OCI-LY7 (cell line): ENCODE results near the gene SIVA1. TPM values are rescaled to one million over a fixed set of nuclear protein-coding genes. Genes with fewer than 3 reads are reported as not detected.

Experiments
- BruUV-seq: library from RNA; stranded (reverse); fragments of 400-500 nt; replicated peaks from 2 replicates; lab custom pipeline; 2021; lab: Mats Ljungman, UMichigan
- CTCF ChIA-PET: fragments of 300-600 bp; sonication (Branson Sonifier 250); formaldehyde crosslinking; loops from one replicate; lab custom pipeline; 2022; ENCODE audit warnings: antibody characterized with exemption; ENCODE audit not compliant: unreplicated experiment; lab: Charles Lee
- POLR2A ChIA-PET: fragments of 300-600 bp; sonication (Branson Sonifier 250); formaldehyde crosslinking; loops from one replicate; lab custom pipeline; 2022; ENCODE audit warnings: antibody characterized with exemption; lab: Charles Lee
- DNase-seq: peaks from one replicate; pipeline ENCODE4 v3.0.0-alpha.2; 2015; ENCODE audit warnings: low spot score
- H2AFZ ChIP-seq: fragments of 200-600 bp; sonication (generic), shearing (Covaris generic); 2 replicates; pipeline ENCODE4 v1.6.1; 2014; ENCODE audit warnings: mild to moderate bottlenecking, antibody characterized with exemption, low read length, moderate library complexity
- H3K27ac ChIP-seq: fragments of 200-600 bp; sonication (generic); 2 replicates; pipeline ENCODE4 v1.5.1; 2014; ENCODE audit warnings: mixed run types, low read depth, mild to moderate bottlenecking, moderate library complexity, low read length, inconsistent platforms; ENCODE audit not compliant: poor library complexity, severe bottlenecking
- H3K36me3 ChIP-seq: fragments of 200-600 bp; sonication (generic); 2 replicates; pipeline ENCODE4 v1.6.1; 2014; ENCODE audit warnings: mild to moderate bottlenecking, antibody characterized with exemption, low read length, moderate library complexity, mixed read lengths; ENCODE audit not compliant: insufficient read depth
- H3K4me1 ChIP-seq: fragments of 200-600 bp; sonication (generic); 2 replicates; pipeline ENCODE4 v1.5.1; 2014; ENCODE audit warnings: mild to moderate bottlenecking, low read length; ENCODE audit not compliant: insufficient read depth, poor library complexity, severe bottlenecking
- H3K4me2 ChIP-seq: fragments of 200-600 bp; sonication (generic); 2 replicates; pipeline ENCODE4 v1.6.1; 2014; ENCODE audit warnings: mild to moderate bottlenecking, low read length
- H3K4me3 ChIP-seq: fragments of 200-600 bp; sonication (generic); 2 replicates; pipeline ENCODE4 v1.5.1; 2014; ENCODE audit warnings: mild to moderate bottlenecking, low read depth, low read length; ENCODE audit not compliant: poor library complexity, severe bottlenecking
- H3K79me2 ChIP-seq: fragments of 200-600 bp; sonication (generic); 2 replicates; pipeline ENCODE4 v1.6.1; 2016; ENCODE audit warnings: low read depth, mild to moderate bottlenecking, low read length, moderate library complexity, mixed read lengths; ENCODE audit not compliant: insufficient read depth
- H3K9me2 ChIP-seq: fragments of 200-600 bp; sonication (generic); 2 replicates; pipeline ENCODE4 v1.6.1; 2016; ENCODE audit warnings: mild to moderate bottlenecking, low read length, mixed read lengths; ENCODE audit not compliant: insufficient read depth
- H3K9me3 ChIP-seq: fragments of 200-600 bp; sonication (generic); 2 replicates; pipeline ENCODE4 v1.6.1; 2014; ENCODE audit warnings: mild to moderate bottlenecking, mixed run types, low read length, mixed read lengths
- H4K20me1 ChIP-seq: fragments of 200-600 bp; sonication (generic); 2 replicates; pipeline ENCODE4 v1.6.1; 2014; ENCODE audit warnings: mild to moderate bottlenecking, antibody characterized with exemption, low read length, moderate library complexity, mixed read lengths; ENCODE audit not compliant: insufficient read depth
- EZH2phosphoT487 ChIP-seq: fragments of 200-600 bp; sonication (generic); IDR thresholded peaks from 2 replicates; pipeline ENCODE4 v1.6.1; 2018; ENCODE audit warnings: low read depth, borderline replicate concordance, mild to moderate bottlenecking, mixed run types, antibody characterized with exemption, low read length, moderate library complexity, mixed read lengths
- intact Hi-C: fragments of 100-400 bp; cut with micrococcal nuclease; formaldehyde crosslinking; loops from one replicate; pipeline ENCODE4 v1.10.0; 2022; ENCODE audit not compliant: unreplicated experiment
- total RNA-seq, 2 experiments: library from RNA; depleted of rRNA in 1 of 2; stranded (reverse); fragments of >200 nt in 1 of 2; shearing (Covaris generic) in 1 of 2; gene quantifications; 2 replicates each; pipeline ENCODE4 v1.2.3, GENCODE V29; 2014 to 2022
- TF ChIP-seq, protein P1 (sequence below): fragments of 200-600 bp; sonication (generic); conservative IDR thresholded peaks from 2 replicates; pipeline ENCODE4 v1.5.1; 2014; ENCODE audit warnings: mild to moderate bottlenecking, antibody characterized with exemption, low read length, moderate library complexity, mixed read lengths

The SIVA1 gene
- total RNA-seq, 2 experiments from 2014 or later: 111 to 244 TPM

DNA sequence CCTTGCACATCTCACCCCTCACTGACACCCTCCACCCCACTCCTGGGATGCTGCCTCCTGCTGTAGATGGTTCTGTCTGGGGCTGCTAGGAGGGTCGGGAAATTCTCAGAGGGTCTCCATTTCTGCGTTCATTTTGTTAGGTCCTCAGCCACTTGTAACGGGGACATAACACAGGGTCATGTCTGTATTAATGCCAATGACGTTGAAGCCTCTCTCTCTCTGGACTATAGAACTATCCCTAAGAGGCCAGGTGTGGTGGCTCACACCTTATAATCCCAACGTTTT, 14.6 kb downstream of the SIVA1 start:
- BruUV-seq: no TSS peak
- Histone ChIP-seq H3K9me2 (no peaks in the 10 kb centered on the region), H3K36me3 (peaks cover 50% of the 10 kb centered on the region), H3K4me1 (peaks cover 4% of the 10 kb centered on the region), H3K79me2 (no peaks in the 10 kb centered on the region), H3K4me2 (no peak overlapping the region), H4K20me1 (no peaks in the 10 kb centered on the region), H3K27ac (no peak overlapping the region), H2AFZ (no peak overlapping the region), H3K9me3 (no peaks in the 10 kb centered on the region), H3K4me3 (no peak overlapping the region)
- CTCF ChIA-PET: no interaction called here
- no peak for DNase-seq
- intact Hi-C loops: no loop called here
- TF ChIP-seq EZH2phosphoT487: no peak
- POLR2A ChIA-PET: interaction anchor here (0.8 kb wide), 1 partner anchor 15 kb away, joined by 4 read pairs; the partner anchor contains the start of gene SIVA1

DNA sequence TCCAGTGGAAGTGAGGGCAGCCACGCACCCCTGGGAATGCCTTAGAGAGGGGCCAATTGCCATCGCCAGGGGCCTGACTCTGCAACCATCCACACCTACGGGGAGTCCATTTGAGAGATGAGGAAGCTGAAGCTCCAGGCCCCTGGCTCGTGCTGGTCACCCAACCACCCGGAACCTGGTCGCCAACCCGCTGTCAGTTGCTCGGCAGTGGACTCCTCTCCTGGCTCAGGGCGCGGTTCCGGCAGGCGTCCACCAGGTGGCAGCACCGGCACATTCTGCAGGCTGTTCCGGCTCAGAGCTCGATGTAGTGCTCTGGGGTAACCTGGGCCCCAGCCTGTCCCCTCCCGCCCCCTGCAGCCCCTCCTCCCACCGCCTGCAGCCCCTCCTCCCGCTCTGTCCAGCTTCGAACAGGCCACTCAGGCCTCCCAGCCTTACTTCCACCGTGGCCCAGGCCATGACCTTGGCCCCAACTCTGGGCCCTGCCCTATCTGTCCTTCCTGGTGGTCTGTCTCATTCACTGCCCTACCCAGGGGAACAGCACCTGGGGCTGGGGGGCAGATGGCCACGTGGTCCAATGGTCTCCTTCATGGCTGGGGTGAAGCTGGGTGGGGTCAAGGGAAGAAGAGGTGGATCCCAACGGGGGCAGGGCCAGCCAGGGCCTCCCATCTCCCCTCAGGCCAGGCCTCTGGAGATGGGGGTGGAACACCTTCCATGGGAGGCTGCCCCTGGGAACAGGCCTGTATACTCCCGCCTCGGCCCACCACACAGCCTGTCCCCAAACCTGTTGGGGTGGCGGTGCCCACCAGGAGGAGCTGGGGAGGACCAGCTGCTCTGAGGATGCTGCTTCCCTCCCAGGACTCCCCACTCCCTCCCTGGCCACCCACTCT, 15.7 kb downstream of the SIVA1 start:
- no peak overlapping the region for H3K4me2 ChIP-seq
- no peak overlapping the region for H2AFZ ChIP-seq

DNA sequence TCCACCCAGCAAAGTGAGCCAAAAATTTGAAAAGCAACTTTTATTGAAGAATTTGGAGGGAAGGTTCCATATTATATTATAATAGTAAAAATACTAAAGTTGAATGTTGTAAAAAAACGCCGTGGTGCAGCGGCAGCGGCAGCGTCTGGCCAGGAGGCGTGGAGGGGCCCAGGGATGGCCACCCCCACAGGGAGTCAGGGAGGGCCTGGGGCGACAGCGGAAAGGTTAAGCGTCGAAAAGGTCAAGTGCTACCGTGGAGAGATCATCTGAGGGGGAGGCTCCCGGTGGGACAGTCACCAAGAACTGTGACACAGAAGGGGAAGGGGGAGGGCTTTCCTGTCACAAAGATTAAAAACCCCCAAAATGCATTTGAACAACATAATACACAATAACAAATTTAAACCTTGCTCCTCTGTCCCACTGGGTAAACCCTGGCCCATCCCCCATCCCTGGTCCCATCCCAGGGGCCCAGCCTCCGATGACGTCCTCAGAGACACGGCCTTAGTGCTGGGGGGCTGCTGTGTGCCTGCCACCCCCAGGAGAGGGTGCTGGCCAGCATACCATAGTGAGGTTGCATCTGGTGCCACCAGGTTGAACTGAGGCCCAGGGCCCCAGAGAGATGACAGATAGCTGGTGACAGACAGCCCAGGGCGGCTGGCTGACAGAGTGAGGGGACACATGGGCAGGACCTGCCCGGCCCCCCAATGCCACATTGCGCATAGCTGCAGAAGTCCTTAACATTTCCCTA, 16.6 kb downstream of the SIVA1 start:
- Histone ChIP-seq H3K79me2 (no peaks in the 10 kb centered on the region), H3K36me3 (peaks cover 56% of the 10 kb centered on the region), H3K9me3 (no peaks in the 10 kb centered on the region), H3K9me2 (no peaks in the 10 kb centered on the region), H4K20me1 (no peaks in the 10 kb centered on the region), H3K4me2 (no peak overlapping the region), H2AFZ (no peak overlapping the region), H3K4me3 (no peak overlapping the region), H3K4me1 (peaks cover 4% of the 10 kb centered on the region), H3K27ac (no peak overlapping the region)
- ChIA-PET POLR2A (interaction anchor here (1.5 kb wide), 1 partner anchor 17 kb away, joined by 3 read pairs; the partner anchor contains the start of gene SIVA1), CTCF (interaction anchor here (0.6 kb wide), 1 partner anchor 140 kb away, joined by 3 read pairs; no protein-coding TSS in a partner anchor)
- no peak for DNase-seq
- TF ChIP-seq, protein P1, sequence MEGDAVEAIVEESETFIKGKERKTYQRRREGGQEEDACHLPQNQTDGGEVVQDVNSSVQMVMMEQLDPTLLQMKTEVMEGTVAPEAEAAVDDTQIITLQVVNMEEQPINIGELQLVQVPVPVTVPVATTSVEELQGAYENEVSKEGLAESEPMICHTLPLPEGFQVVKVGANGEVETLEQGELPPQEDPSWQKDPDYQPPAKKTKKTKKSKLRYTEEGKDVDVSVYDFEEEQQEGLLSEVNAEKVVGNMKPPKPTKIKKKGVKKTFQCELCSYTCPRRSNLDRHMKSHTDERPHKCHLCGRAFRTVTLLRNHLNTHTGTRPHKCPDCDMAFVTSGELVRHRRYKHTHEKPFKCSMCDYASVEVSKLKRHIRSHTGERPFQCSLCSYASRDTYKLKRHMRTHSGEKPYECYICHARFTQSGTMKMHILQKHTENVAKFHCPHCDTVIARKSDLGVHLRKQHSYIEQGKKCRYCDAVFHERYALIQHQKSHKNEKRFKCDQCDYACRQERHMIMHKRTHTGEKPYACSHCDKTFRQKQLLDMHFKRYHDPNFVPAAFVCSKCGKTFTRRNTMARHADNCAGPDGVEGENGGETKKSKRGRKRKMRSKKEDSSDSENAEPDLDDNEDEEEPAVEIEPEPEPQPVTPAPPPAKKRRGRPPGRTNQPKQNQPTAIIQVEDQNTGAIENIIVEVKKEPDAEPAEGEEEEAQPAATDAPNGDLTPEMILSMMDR: no peak
- TF ChIP-seq EZH2phosphoT487: no peak
- intact Hi-C loops: loop anchor here (2.0 kb wide), 1 partner anchor 101 kb away; no protein-coding TSS in a partner anchor
- BruUV-seq: TSS peak; percentile 90

More for the DNA sequence above, 15.7 kb downstream of the SIVA1 start:
- Histone ChIP-seq H4K20me1 (no peaks in the 10 kb centered on the region), H3K27ac (no peak overlapping the region), H3K4me1 (peaks cover 4% of the 10 kb centered on the region), H3K79me2 (no peaks in the 10 kb centered on the region), H3K9me2 (no peaks in the 10 kb centered on the region), H3K4me3 (no peak overlapping the region), H3K36me3 (peaks cover 56% of the 10 kb centered on the region), H3K9me3 (no peaks in the 10 kb centered on the region)
- intact Hi-C loops: loop anchor here (1.0 to 2.0 kb wide), 3 partner anchors 58 to 128 kb away; no protein-coding TSS in a partner anchor
- TF ChIP-seq, protein P1: peak; percentile 78
- no peak for TF ChIP-seq EZH2phosphoT487
- ChIA-PET POLR2A (interaction anchor here (1.5 kb wide), 1 partner anchor 16 kb away, joined by 3 read pairs; the partner anchor contains the start of gene SIVA1), CTCF (interaction anchor here (0.6 to 0.8 kb wide), 4 partner anchors 16 to 621 kb away, joined by 3 to 7 read pairs (median 5); partner anchors contain the start of gene SIVA1)
- DNase-seq: peak; percentile 81
- BruUV-seq: no TSS peak
